IMR-90 (cell line): Measurements from ENCODE around the gene FFAR1.

Source experiments
- FOS ChIP-seq: fragments of 150-350 bp; IDR thresholded peaks from 2 replicates; pipeline ENCODE4 v1.6.1; 2016; ENCODE audit warnings: low read depth, low read length
- MXI1 ChIP-seq: IDR thresholded peaks from 2 replicates; pipeline ENCODE4 v1.6.1; 2012; ENCODE audit warnings: low read depth, mild to moderate bottlenecking, low read length, moderate library complexity, borderline replicate concordance
- POLR2A ChIP-seq: IDR thresholded peaks from 2 replicates; pipeline ENCODE4 v1.6.1; 2012; ENCODE audit warnings: mild to moderate bottlenecking, low read depth, low read length
- RFX5 ChIP-seq: IDR thresholded peaks from 2 replicates; pipeline ENCODE4 v1.8.0; 2012; ENCODE audit warnings: low read depth, mild to moderate bottlenecking, low read length, moderate library complexity
- TF ChIP-seq, protein P1 (sequence below): conservative IDR thresholded peaks from 2 replicates; pipeline ENCODE4 v1.5.1; 2012; ENCODE audit warnings: mild to moderate bottlenecking, low read depth, low read length, improper control_type of control experiment

DNA sequence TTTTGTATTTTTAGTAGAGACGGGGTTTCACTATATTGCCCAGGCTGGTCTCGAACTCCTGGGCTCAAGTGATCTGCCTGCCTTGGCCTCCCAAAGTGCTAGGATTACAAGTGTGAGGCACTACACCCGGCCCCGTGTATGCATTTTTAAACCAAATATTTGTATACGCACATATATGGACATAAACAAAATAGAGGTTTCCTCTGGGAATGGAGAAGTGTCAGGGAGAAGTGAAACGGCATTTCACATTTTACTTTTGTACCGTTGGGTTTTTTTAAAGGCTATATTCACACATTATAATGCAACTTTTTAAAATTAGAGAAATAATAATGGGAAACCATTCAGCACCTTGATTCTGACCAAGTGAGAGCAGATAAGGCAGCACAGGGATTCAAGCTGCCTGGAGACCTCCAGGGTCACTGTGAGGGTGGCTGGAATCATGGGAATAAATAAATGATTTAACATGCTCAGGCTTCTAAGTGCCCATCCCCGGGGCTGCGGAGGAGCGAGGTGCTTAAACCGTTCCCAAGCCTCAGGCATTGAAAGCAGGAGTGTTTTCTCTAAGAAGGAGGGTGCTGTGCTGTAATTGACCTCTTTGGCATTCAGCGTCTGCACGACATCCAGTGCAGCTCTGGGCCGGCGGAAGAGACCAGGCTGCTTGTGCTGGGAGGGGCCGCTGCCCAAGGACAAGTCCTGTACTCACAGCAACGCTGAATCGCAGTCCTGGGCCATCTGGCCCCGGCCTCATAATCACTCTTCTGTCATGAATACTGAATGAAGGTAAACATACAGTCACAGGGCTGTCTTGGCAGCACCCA, 47.9 kb downstream of the FFAR1 start:
- no peak for TF ChIP-seq RFX5
- TF ChIP-seq, protein P1, sequence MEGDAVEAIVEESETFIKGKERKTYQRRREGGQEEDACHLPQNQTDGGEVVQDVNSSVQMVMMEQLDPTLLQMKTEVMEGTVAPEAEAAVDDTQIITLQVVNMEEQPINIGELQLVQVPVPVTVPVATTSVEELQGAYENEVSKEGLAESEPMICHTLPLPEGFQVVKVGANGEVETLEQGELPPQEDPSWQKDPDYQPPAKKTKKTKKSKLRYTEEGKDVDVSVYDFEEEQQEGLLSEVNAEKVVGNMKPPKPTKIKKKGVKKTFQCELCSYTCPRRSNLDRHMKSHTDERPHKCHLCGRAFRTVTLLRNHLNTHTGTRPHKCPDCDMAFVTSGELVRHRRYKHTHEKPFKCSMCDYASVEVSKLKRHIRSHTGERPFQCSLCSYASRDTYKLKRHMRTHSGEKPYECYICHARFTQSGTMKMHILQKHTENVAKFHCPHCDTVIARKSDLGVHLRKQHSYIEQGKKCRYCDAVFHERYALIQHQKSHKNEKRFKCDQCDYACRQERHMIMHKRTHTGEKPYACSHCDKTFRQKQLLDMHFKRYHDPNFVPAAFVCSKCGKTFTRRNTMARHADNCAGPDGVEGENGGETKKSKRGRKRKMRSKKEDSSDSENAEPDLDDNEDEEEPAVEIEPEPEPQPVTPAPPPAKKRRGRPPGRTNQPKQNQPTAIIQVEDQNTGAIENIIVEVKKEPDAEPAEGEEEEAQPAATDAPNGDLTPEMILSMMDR, result no peak
- TF ChIP-seq FOS, result no peak
- TF ChIP-seq POLR2A, result no peak
- TF ChIP-seq MXI1, result no peak
